ENCODE results near the gene SP9.

DNA sequence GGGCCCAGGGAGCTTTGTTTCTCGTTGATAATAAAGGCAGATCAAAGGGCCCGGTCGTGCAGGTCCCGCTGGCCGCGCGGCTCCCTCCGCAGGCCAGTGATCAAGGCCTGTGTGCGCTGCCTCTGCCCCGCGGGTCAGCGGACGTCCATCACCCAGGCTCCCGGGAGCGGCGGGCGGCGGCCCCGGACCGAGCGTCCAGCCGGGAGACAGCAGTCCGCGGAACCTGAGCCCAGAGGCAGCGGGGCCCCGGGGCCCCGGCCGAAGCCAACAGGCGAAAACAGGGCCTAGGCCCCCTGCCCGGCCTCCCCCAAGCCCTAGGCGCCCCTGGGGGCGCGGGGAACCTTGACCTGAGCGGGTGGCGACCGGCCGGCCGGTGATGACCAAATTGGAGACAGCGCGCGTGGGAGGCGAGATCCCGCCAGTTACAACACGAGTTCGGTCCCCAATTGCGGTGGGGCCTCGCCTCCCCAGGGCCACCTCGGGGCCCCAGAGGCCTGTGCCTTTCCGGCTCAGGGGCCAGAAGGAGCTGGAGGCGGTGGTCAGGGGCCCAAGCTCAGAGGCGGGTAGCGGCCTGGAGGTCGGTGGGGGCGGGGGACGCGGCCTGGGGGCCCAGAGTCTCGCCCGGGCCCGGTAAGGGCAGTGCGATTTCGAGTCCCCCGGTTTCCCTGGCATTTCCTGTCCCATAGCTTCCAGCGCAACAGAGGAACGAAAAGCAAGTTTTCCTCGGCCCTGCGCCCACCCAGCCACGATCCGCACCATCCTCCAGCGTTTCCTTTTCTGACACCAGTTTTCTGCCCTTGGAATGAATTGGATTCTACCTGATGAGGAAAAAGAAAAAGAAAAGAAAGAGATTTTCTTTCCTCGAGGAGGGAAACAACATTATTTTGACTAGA, 5.9 kb downstream of the SP9 start:
- TF ChIP-seq CTCF (IDR thresholded peaks at IDR 0.05) (peak; percentile 4), EZH2 (IDR thresholded peaks at IDR 0.05) (no peak)
